HepG2 (cell line): ENCODE data around the gene DHRS4L2. TPM values are rescaled to one million over a fixed set of nuclear protein-coding genes. Genes with fewer than 3 reads are reported as not detected.

ENCODE experiments used
- ARNTL ChIP-seq: sonication (generic); formaldehyde crosslinking; IDR thresholded peaks from 2 replicates; pipeline ENCODE4 v1.4.0; 2020; ENCODE audit warnings: mild to moderate bottlenecking, missing genetic modification reagents
- ATF1 ChIP-seq: IDR thresholded peaks from 2 replicates; pipeline ENCODE4 v1.6.1; 2016; ENCODE audit warnings: mild to moderate bottlenecking, control low read depth
- CAMTA2 ChIP-seq: sonication (generic); formaldehyde crosslinking; IDR thresholded peaks from 2 replicates; pipeline ENCODE4 v1.4.0; 2020; ENCODE audit warnings: mild to moderate bottlenecking, missing genetic modification reagents, borderline replicate concordance
- CBX2 ChIP-seq, 2 experiments: fragments of 200-600 bp in 1 of 2; sonication (generic); formaldehyde crosslinking in 1 of 2; IDR thresholded peaks; 2 replicates each; pipeline versions ENCODE4 v1.7.0 to v1.8.1; 2018 to 2022; ENCODE audit warnings: low read depth in 2 of 2, low read length in 1 of 2, mild to moderate bottlenecking in 1 of 2, missing genetic modification reagents in 1 of 2
- CCAR2 ChIP-seq: fragments of 200-400 bp; formaldehyde crosslinking; optimal IDR thresholded peaks from 2 replicates; pipeline ENCODE3; 2018; ENCODE audit warnings: low read depth, mild to moderate bottlenecking, low read length, moderate library complexity
- FOXO1 ChIP-seq: sonication (generic); formaldehyde crosslinking; IDR thresholded peaks from 2 replicates; pipeline ENCODE4 v1.4.0; 2020; ENCODE audit warnings: missing genetic modification reagents
- GLMP ChIP-seq: sonication (generic); formaldehyde crosslinking; IDR thresholded peaks from 2 replicates; pipeline ENCODE4 v1.9.0; 2021; ENCODE audit warnings: missing genetic modification reagents, mild to moderate bottlenecking, borderline replicate concordance
- HNRNPLL ChIP-seq: fragments of 200-400 bp; formaldehyde crosslinking; IDR thresholded peaks from 2 replicates; pipeline ENCODE4 v1.6.1; 2017; ENCODE audit warnings: mild to moderate bottlenecking, low read depth, low read length; ENCODE audit not compliant: poor library complexity, severe bottlenecking
- MTERF4 ChIP-seq: sonication (generic); formaldehyde crosslinking; IDR thresholded peaks from 2 replicates; pipeline ENCODE4 v1.8.0; 2023; ENCODE audit warnings: mild to moderate bottlenecking, missing genetic modification reagents
- MXD3 ChIP-seq: IDR thresholded peaks from 2 replicates; pipeline ENCODE4 v1.6.1; 2016; ENCODE audit warnings: mild to moderate bottlenecking, missing biosample characterization, missing genetic modification reagents
- NFIB ChIP-seq: sonication (generic); formaldehyde crosslinking; IDR thresholded peaks from 2 replicates; pipeline ENCODE4 v1.9.0; 2021; ENCODE audit warnings: missing genetic modification reagents, mild to moderate bottlenecking, borderline replicate concordance
- NFYB ChIP-seq: sonication (generic); formaldehyde crosslinking; IDR thresholded peaks from 2 replicates; pipeline ENCODE4 v1.4.0; 2020; ENCODE audit warnings: missing genetic modification reagents
- POGZ ChIP-seq: sonication (generic); formaldehyde crosslinking; IDR thresholded peaks from 2 replicates; pipeline ENCODE4 v1.4.0; 2020; ENCODE audit warnings: mild to moderate bottlenecking, missing genetic modification reagents
- PRMT3 ChIP-seq: sonication (generic); formaldehyde crosslinking; IDR thresholded peaks from 2 replicates; pipeline ENCODE4 v1.8.1; 2022; ENCODE audit warnings: low read depth, mild to moderate bottlenecking, moderate library complexity, missing genetic modification reagents, borderline replicate concordance
- RFX5 ChIP-seq: IDR thresholded peaks from 2 replicates; pipeline ENCODE4 v1.6.1; 2011; ENCODE audit warnings: low read depth, low read length, improper control_type of control experiment
- SRSF9 ChIP-seq: fragments of 200-400 bp; formaldehyde crosslinking; IDR thresholded peaks from 2 replicates; pipeline ENCODE4 v1.6.1; 2018; ENCODE audit warnings: borderline replicate concordance, mild to moderate bottlenecking, low read depth, low read length; ENCODE audit not compliant: insufficient read depth, poor library complexity, severe bottlenecking
- SSRP1 ChIP-seq: IDR thresholded peaks from 2 replicates; pipeline ENCODE4 v1.6.1; 2016; ENCODE audit warnings: control low read depth
- TP53 ChIP-seq: sonication (generic); formaldehyde crosslinking; conservative IDR thresholded peaks from 2 replicates; pipeline ENCODE4 v1.4.0; 2020; ENCODE audit warnings: missing genetic modification reagents
- ZNF24 ChIP-seq: fragments of 450-650 bp; IDR thresholded peaks from 2 replicates; pipeline ENCODE4 v1.6.1; 2017; ENCODE audit warnings: antibody characterized with exemption, mild to moderate bottlenecking
- ZNF282 ChIP-seq: fragments of 450-650 bp; IDR thresholded peaks from 2 replicates; pipeline ENCODE4 v1.6.1; 2018; ENCODE audit not compliant: partially characterized antibody
- polyA plus RNA-seq, 8 experiments: library from polyadenylated mRNA; depleted of rRNA in 3 of 8; stranded (reverse) in 7 of 8; unstranded in 1 of 8; fragments of >200 nt; fragmentation: Illumina TruSeq in 4 of 8; extraction: Trizol in 4 of 8; gene quantifications; 2 replicates each; pipeline versions ENCODE4 v1.2.1 to v1.2.3, GENCODE V29; 2011 to 2016; ENCODE audit warnings: low read depth in 4 of 8, missing spikeins in 1 of 8, mixed read lengths in 1 of 8; ENCODE audit not compliant: insufficient read depth in 1 of 8
- total RNA-seq, 5 experiments: library from RNA; depleted of rRNA; stranded (reverse); fragments of >200 nt; fragmentation: Illumina TruSeq; extraction: Trizol; gene quantifications; 2 replicates each; pipeline ENCODE4 v1.2.3, GENCODE V29; 2016; ENCODE audit warnings: low read depth in 1 of 5
- TF ChIP-seq, protein P1 (sequence below): sonication (generic); formaldehyde crosslinking; conservative IDR thresholded peaks from 2 replicates; pipeline ENCODE4 v1.5.0; 2020; ENCODE audit warnings: missing genetic modification reagents
- TF ChIP-seq, protein P2 (sequence below): sonication (generic); formaldehyde crosslinking; IDR thresholded peaks from 2 replicates; pipeline ENCODE4 v1.5.1; 2020; ENCODE audit warnings: missing genetic modification reagents, mild to moderate bottlenecking, borderline replicate concordance

DHRS4L2 gene
- total and polyA plus RNA-seq, 2 of the 13 experiments (the other 11 are each of a cell fraction or from before 2014, with no cell fraction given), result 24.7 to 38.2 TPM

DNA sequence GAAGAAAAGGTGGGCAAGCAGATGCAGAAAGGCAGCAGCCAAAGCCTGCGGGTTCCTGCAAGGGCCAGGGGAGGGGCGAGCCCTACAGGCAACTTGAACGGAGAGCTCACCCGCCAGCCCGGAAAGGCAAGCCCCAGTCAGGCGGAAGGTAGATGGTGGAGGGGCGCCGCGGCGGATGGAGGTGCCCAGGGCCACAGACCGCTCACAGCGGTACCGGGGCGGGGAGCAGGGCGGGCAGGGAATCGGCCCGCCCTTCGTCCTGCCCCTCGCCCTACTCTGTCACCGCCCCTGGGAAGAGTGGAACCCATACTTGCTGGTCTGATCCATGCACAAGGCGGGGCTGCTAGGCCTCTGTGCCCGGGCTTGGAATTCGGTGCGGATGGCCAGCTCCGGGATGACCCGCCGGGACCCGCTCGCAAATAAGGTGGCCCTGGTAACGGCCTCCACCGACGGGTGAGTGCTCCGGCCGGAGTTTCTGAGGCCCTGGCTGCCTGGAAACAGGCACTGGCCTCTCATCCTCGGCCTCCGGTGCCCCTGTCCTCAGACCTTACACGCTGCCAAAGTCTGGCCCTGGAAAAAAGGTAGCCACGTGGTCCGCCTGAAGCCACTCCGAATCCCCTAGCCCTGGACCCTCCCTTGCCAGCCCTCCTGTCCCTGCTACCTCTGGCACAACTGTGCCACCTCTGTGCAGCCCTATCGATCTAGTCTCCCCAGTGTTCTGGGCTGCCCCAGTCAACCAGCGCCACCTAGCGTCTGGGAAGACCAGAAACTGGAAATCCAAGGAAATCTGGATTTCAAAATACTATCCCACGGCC, 35.1 kb upstream of the DHRS4L2 start, which contains the start of gene DHRS4 (continued):
- TF ChIP-seq CBX2 (IDR thresholded peaks at IDR 0.05; ENCODE audit: low read depth, low read length), result no peak
- TF ChIP-seq CBX2 (CRISPR knock-in tag; IDR thresholded peaks at IDR 0.05; ENCODE audit: low read depth), result no peak
- peak; percentile 90 for TF ChIP-seq CCAR2
- TF ChIP-seq RFX5, result no peak
- TF ChIP-seq SSRP1 (CRISPR knock-in tag), result peak; percentile 84
- peak; percentile 99; the same call in 1 of the 2 replicates for TF ChIP-seq MTERF4 (CRISPR knock-in tag)
- TF ChIP-seq NFIB (CRISPR knock-in tag), result no peak; the same call in 1 of the 2 replicates
- TF ChIP-seq NFYB, result 0 out of 2 replicates have a peak, but pooled peaks have one; percentile 20
- TF ChIP-seq ZNF24, result 0 out of 2 replicates have a peak, but pooled peaks have one; percentile 39
- TF ChIP-seq ATF1 (CRISPR knock-in tag), result no peak
- peak; percentile 80 for TF ChIP-seq FOXO1 (CRISPR knock-in tag)
- TF ChIP-seq, protein P1, sequence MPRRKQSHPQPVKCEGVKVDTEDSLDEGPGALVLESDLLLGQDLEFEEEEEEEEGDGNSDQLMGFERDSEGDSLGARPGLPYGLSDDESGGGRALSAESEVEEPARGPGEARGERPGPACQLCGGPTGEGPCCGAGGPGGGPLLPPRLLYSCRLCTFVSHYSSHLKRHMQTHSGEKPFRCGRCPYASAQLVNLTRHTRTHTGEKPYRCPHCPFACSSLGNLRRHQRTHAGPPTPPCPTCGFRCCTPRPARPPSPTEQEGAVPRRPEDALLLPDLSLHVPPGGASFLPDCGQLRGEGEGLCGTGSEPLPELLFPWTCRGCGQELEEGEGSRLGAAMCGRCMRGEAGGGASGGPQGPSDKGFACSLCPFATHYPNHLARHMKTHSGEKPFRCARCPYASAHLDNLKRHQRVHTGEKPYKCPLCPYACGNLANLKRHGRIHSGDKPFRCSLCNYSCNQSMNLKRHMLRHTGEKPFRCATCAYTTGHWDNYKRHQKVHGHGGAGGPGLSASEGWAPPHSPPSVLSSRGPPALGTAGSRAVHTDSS (CRISPR knock-in tag), result no peak; the same call in 1 of the 2 replicates
- no peak for TF ChIP-seq PRMT3
- peak; percentile 82 for TF ChIP-seq HNRNPLL
- TF ChIP-seq, protein P2, sequence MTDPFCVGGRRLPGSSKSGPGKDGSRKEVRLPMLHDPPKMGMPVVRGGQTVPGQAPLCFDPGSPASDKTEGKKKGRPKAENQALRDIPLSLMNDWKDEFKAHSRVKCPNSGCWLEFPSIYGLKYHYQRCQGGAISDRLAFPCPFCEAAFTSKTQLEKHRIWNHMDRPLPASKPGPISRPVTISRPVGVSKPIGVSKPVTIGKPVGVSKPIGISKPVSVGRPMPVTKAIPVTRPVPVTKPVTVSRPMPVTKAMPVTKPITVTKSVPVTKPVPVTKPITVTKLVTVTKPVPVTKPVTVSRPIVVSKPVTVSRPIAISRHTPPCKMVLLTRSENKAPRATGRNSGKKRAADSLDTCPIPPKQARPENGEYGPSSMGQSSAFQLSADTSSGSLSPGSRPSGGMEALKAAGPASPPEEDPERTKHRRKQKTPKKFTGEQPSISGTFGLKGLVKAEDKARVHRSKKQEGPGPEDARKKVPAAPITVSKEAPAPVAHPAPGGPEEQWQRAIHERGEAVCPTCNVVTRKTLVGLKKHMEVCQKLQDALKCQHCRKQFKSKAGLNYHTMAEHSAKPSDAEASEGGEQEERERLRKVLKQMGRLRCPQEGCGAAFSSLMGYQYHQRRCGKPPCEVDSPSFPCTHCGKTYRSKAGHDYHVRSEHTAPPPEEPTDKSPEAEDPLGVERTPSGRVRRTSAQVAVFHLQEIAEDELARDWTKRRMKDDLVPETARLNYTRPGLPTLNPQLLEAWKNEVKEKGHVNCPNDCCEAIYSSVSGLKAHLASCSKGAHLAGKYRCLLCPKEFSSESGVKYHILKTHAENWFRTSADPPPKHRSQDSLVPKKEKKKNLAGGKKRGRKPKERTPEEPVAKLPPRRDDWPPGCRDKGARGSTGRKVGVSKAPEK, result no peak
- TF ChIP-seq CAMTA2, result peak; percentile 91; the same call in 1 of the 2 replicates
- TF ChIP-seq SRSF9, result no peak
- peak; percentile 89; the same call in 1 of the 2 replicates for TF ChIP-seq ARNTL (CRISPR knock-in tag)
- peak; percentile 98 for TF ChIP-seq POGZ
- peak; percentile 99 for TF ChIP-seq MXD3 (CRISPR knock-in tag)
- no peak for TF ChIP-seq GLMP (CRISPR knock-in tag)
- no peak for TF ChIP-seq ZNF282
- peak; percentile 86; the same call in 1 of the 2 replicates for TF ChIP-seq TP53 (CRISPR knock-in tag)
